NCI-H1105 treated with DMSO at 0.1 percent for 48 hours (cell line): ENCODE data around the gene LUC7L3.
"Not testable (repeated sequence)": the region's sequence is repeated elsewhere in the genome, so short reads cannot be mapped to it uniquely, and the experiment has no call there.

ENCODE experiments used
- DNase-seq: peaks from one replicate; lab custom pipeline; 2025; lab: John Stamatoyannopoulos, UW

Gene LUC7L3

GRCh38 chr17:50719144-50719923 is at the start of gene LUC7L3:
TSS of gene LUC7L3 (plus strand) at chr17:50719603. CDS start at chr17:50719733, 130 bp downstream.
- peak; percentile 93 for DNase-seq

GRCh38 chr17:50672071-50672470 is 47.3 kb upstream of the LUC7L3 start:
- DNase-seq, result no peak

- DNase-seq, result no peak
Measured at GRCh38 chr17:50672831-50673551, 46.4 kb upstream of the LUC7L3 start.

- DNase-seq, result no peak
Measured at GRCh38 chr17:50675190-50675589, 44.2 kb upstream of the LUC7L3 start.

GRCh38 chr17:50675627-50676026 is 43.8 kb upstream of the LUC7L3 start:
- DNase-seq, result no peak

GRCh38 chr17:50676065-50676975 is 43.1 kb upstream of the LUC7L3 start:
- DNase-seq, result no peak

GRCh38 chr17:50677851-50678375 is 41.5 kb upstream of the LUC7L3 start:
- DNase-seq, result no peak

- no peak for DNase-seq
Measured at GRCh38 chr17:50679008-50679544, 40.3 kb upstream of the LUC7L3 start.

- no peak for DNase-seq
Measured at GRCh38 chr17:50680126-50680525, 39.3 kb upstream of the LUC7L3 start.

- not testable (repeated sequence) for DNase-seq
Measured at GRCh38 chr17:50680543-50681262, 38.7 kb upstream of the LUC7L3 start.

- DNase-seq, result no peak
Measured at GRCh38 chr17:50681263-50682200, 37.9 kb upstream of the LUC7L3 start.

GRCh38 chr17:50682441-50682840 is 37.0 kb upstream of the LUC7L3 start:
- no peak for DNase-seq

- DNase-seq, result no peak
Measured at GRCh38 chr17:50682938-50683337, 36.5 kb upstream of the LUC7L3 start.

GRCh38 chr17:50683434-50684287 is 35.7 kb upstream of the LUC7L3 start:
- DNase-seq, result no peak

GRCh38 chr17:50684288-50684611 is 35.2 kb upstream of the LUC7L3 start:
- DNase-seq, result no peak

- DNase-seq, result no peak
Measured at GRCh38 chr17:50684612-50685333, 34.6 kb upstream of the LUC7L3 start.

GRCh38 chr17:50685334-50685665 is 34.1 kb upstream of the LUC7L3 start:
- DNase-seq, result no peak

- no peak for DNase-seq
Measured at GRCh38 chr17:50685691-50686493, 33.5 kb upstream of the LUC7L3 start.
